ENCODE results near the gene TSC1.

The TSC1 gene

DNA sequence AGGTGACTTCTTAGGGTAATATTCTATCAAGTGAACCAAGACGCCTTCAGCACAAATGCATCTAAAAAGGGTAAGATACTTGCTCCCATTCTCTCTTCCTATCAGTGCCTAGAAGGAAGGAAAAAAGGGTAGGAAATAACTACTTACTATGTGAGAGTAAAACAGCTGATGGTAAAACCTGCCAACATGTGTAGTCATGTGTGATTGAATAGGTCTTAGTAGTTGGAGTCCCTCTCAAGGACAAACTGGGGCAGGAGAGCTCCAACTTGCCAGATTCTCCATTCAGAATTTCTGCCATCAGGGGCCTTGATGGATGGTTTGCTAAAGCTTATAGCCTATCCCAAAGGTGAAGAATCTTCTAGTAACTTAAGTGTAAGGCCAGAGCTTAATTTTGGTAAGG, 5.2 kb downstream of the TSC1 start:
- no peak overlapping the region for H3K9ac ChIP-seq (ENCODE audit: low read length)
- no peaks in the 10 kb centered on the region for H3K27me3 ChIP-seq (ENCODE audit: low read length)
- no peak overlapping the region for H3K4me3 ChIP-seq (ENCODE audit: insufficient read depth, low read length, poor library complexity, severe bottlenecking)
- H2AFZ ChIP-seq (ENCODE audit: low read depth, low read length, severe bottlenecking), result no peak overlapping the region
- no peaks in the 10 kb centered on the region for H3K36me3 ChIP-seq (ENCODE audit: low read length)
- peaks cover 19% of the 10 kb centered on the region for H3K79me2 ChIP-seq (ENCODE audit: insufficient read depth, low read length)
- no peaks in the 10 kb centered on the region for H3K9me2 ChIP-seq (replicated peaks; ENCODE audit: insufficient read depth, low read length)
- no peak overlapping the region for H3K27ac ChIP-seq (ENCODE audit: low read depth, low read length)
- no peaks in the 10 kb centered on the region for H4K20me1 ChIP-seq (ENCODE audit: low read depth, low read length)
- no peak overlapping the region for H3K4me2 ChIP-seq (ENCODE audit: low read depth, low read length, poor library complexity, severe bottlenecking)
- H3F3A ChIP-seq (ENCODE audit: insufficient read depth), result peaks cover 6% of the 10 kb centered on the region; the same call in 1 of the 2 replicates
- no peak for TF ChIP-seq EZH2phosphoT487 (conservative IDR thresholded peaks at IDR 0.05; ENCODE audit: low read length)
- TF ChIP-seq, protein P1, sequence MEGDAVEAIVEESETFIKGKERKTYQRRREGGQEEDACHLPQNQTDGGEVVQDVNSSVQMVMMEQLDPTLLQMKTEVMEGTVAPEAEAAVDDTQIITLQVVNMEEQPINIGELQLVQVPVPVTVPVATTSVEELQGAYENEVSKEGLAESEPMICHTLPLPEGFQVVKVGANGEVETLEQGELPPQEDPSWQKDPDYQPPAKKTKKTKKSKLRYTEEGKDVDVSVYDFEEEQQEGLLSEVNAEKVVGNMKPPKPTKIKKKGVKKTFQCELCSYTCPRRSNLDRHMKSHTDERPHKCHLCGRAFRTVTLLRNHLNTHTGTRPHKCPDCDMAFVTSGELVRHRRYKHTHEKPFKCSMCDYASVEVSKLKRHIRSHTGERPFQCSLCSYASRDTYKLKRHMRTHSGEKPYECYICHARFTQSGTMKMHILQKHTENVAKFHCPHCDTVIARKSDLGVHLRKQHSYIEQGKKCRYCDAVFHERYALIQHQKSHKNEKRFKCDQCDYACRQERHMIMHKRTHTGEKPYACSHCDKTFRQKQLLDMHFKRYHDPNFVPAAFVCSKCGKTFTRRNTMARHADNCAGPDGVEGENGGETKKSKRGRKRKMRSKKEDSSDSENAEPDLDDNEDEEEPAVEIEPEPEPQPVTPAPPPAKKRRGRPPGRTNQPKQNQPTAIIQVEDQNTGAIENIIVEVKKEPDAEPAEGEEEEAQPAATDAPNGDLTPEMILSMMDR (IDR thresholded peaks at IDR 0.05; ENCODE audit: insufficient read depth, low read length, poor library complexity, severe bottlenecking), result no peak
- H3K9me3 ChIP-seq (ENCODE audit: insufficient read depth, low read length), result no peaks in the 10 kb centered on the region

DNA sequence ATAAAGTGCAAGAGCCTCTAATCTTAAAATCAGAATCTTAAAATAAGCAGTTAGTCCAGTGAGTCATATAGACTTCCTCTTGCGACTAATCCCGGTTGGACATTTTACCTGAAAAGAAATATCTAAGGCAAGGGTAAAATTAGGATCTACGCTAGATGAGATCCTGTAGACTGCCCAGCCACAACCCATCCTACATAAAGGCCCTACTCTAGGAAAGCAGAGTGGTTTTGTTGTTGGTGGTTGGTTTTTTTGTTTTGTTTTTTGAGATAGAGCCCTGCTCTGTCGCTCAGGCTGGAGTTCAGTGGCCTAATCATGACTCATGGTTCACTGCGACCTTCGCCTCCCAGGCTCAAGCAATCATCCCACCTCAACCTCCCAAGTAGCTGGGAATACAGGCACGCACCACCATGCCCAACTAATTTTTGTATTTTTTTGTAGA, 6.9 kb downstream of the TSC1 start:
- Histone ChIP-seq H3K36me3 (ENCODE audit: low read length) (no peaks in the 10 kb centered on the region), H3K9me3 (ENCODE audit: insufficient read depth, low read length) (no peaks in the 10 kb centered on the region), H3K9ac (ENCODE audit: low read length) (no peak overlapping the region), H3K4me3 (ENCODE audit: insufficient read depth, low read length, poor library complexity, severe bottlenecking) (no peak overlapping the region), H3K27ac (ENCODE audit: low read depth, low read length) (no peak overlapping the region), H3K79me2 (ENCODE audit: insufficient read depth, low read length) (peaks cover 19% of the 10 kb centered on the region), H3K27me3 (ENCODE audit: low read length) (no peaks in the 10 kb centered on the region), H2AFZ (ENCODE audit: low read depth, low read length, severe bottlenecking) (no peak overlapping the region), H4K20me1 (ENCODE audit: low read depth, low read length) (no peaks in the 10 kb centered on the region), H3F3A (ENCODE audit: insufficient read depth) (no peaks in the 10 kb centered on the region; the same call in 1 of the 2 replicates), H3K4me2 (ENCODE audit: low read depth, low read length, poor library complexity, severe bottlenecking) (no peak overlapping the region), H3K9me2 (replicated peaks; ENCODE audit: insufficient read depth, low read length) (no peaks in the 10 kb centered on the region)
- TF ChIP-seq, protein P1 (IDR thresholded peaks at IDR 0.05; ENCODE audit: insufficient read depth, low read length, poor library complexity, severe bottlenecking), result no peak
- no peak for TF ChIP-seq EZH2phosphoT487 (conservative IDR thresholded peaks at IDR 0.05; ENCODE audit: low read length)

DNA sequence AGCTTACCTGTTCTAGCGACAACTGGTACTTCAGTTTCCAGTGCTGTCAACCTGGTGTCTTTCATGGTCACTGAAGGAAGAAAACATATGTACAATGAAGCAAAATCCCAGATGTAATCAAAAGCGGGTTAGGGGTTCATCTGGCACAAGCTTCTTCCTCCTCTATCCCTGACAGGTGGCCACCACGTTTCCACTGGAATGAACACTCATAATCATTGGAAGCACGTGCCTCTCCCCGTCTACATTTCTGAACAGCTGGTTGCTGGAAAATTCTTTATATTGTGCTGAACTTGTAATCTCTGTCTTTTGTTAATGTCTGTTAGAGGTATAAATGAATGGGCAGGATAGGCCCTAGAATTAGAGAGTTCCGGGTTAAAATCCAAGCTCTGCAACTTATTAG, 9.4 kb downstream of the TSC1 start:
- no peak overlapping the region for H3K9ac ChIP-seq (ENCODE audit: low read length)
- H4K20me1 ChIP-seq (ENCODE audit: low read depth, low read length), result no peaks in the 10 kb centered on the region
- H3K4me2 ChIP-seq (ENCODE audit: low read depth, low read length, poor library complexity, severe bottlenecking), result no peak overlapping the region
- no peaks in the 10 kb centered on the region for H3K9me3 ChIP-seq (ENCODE audit: insufficient read depth, low read length)
- no peaks in the 10 kb centered on the region for H3K36me3 ChIP-seq (ENCODE audit: low read length)
- H3K9me2 ChIP-seq (replicated peaks; ENCODE audit: insufficient read depth, low read length), result no peaks in the 10 kb centered on the region
- H3K79me2 ChIP-seq (ENCODE audit: insufficient read depth, low read length), result peaks cover 4% of the 10 kb centered on the region; the same call in 1 of the 2 replicates
- no peak overlapping the region for H2AFZ ChIP-seq (ENCODE audit: low read depth, low read length, severe bottlenecking)
- H3K27ac ChIP-seq (ENCODE audit: low read depth, low read length), result no peak overlapping the region
- no peaks in the 10 kb centered on the region for H3F3A ChIP-seq (ENCODE audit: insufficient read depth)
- no peak overlapping the region for H3K4me3 ChIP-seq (ENCODE audit: insufficient read depth, low read length, poor library complexity, severe bottlenecking)
- H3K27me3 ChIP-seq (ENCODE audit: low read length), result no peaks in the 10 kb centered on the region
- no peak for TF ChIP-seq EZH2phosphoT487 (conservative IDR thresholded peaks at IDR 0.05; ENCODE audit: low read length)

DNA sequence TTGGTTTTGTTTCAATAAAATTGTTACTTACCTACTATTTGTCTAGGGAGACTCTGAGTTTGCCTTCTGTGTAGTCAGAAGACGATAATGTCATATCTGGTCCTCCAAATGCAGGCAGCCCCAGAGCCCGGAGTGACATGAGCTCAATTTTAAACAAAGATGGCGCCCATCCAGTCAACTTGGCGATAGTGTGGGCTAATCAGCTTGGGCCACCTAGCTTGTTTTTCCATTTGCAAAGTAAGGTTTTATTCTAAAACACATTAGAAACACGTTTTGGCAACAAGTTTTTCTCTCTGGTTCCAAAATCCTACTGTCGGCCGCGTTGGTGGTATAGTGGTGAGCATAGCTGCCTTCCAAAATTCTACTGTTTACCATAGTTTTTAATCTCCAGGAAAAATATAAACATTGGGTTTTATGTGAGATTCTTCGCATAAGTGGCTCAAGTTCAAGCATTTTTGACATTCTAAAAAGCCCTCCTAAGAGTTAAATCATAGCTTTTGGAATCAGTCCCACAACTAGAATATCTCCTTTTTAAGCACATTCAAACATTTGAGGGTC, 13.2 kb downstream of the TSC1 start:
- H3F3A ChIP-seq (ENCODE audit: insufficient read depth), result no peaks in the 10 kb centered on the region
- H3K4me2 ChIP-seq (ENCODE audit: low read depth, low read length, poor library complexity, severe bottlenecking), result no peak overlapping the region
- H3K4me3 ChIP-seq (ENCODE audit: insufficient read depth, low read length, poor library complexity, severe bottlenecking), result no peak overlapping the region
- no peak overlapping the region for H2AFZ ChIP-seq (ENCODE audit: low read depth, low read length, severe bottlenecking)
- H3K27me3 ChIP-seq (ENCODE audit: low read length), result no peaks in the 10 kb centered on the region
- H3K9ac ChIP-seq (ENCODE audit: low read length), result no peak overlapping the region
- H3K79me2 ChIP-seq (ENCODE audit: insufficient read depth, low read length), result no peaks in the 10 kb centered on the region
- 0 out of 2 replicates have a peak, but pooled peaks cover 3% of the 10 kb centered on the region for H3K36me3 ChIP-seq (ENCODE audit: low read length)
- no peaks in the 10 kb centered on the region for H3K9me3 ChIP-seq (ENCODE audit: insufficient read depth, low read length)
- TF ChIP-seq, protein P1 (IDR thresholded peaks at IDR 0.05; ENCODE audit: insufficient read depth, low read length, poor library complexity, severe bottlenecking), result no peak
- no peak for TF ChIP-seq EZH2phosphoT487 (conservative IDR thresholded peaks at IDR 0.05; ENCODE audit: low read length)
- H3K9me2 ChIP-seq (replicated peaks; ENCODE audit: insufficient read depth, low read length), result no peaks in the 10 kb centered on the region
- H3K27ac ChIP-seq (ENCODE audit: low read depth, low read length), result no peak overlapping the region
- H4K20me1 ChIP-seq (ENCODE audit: low read depth, low read length), result no peaks in the 10 kb centered on the region
